GM18507 (cell line): ENCODE results near the gene SMCO1.
A peak's percentile ranks its signal among the peaks of the same experiment; 100 is the strongest.
"Not testable (repeated sequence)": the region's sequence is repeated elsewhere in the genome, so short reads cannot be mapped to it uniquely, and the experiment has no call there.

Experiments
- DNase-seq: peaks from one replicate; pipeline ENCODE4 v3.0.0; 2011; ENCODE audit warnings: low read depth; ENCODE audit not compliant: insufficient read length; ENCODE audit errors: extremely low spot score
- FAIRE-seq: peaks from 2 replicates; lab custom pipeline; 2011; peaks lifted over from hg19 to GRCh38; lab: Jason Lieb, UNC

Gene SMCO1, protein sequence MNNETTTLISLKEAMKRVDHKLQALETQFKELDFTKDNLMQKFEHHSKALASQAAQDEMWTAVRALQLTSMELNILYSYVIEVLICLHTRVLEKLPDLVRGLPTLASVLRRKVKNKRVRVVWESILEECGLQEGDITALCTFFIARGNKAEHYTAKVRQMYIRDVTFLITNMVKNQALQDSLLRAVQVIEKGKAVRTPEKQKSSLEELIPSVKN

DNA sequence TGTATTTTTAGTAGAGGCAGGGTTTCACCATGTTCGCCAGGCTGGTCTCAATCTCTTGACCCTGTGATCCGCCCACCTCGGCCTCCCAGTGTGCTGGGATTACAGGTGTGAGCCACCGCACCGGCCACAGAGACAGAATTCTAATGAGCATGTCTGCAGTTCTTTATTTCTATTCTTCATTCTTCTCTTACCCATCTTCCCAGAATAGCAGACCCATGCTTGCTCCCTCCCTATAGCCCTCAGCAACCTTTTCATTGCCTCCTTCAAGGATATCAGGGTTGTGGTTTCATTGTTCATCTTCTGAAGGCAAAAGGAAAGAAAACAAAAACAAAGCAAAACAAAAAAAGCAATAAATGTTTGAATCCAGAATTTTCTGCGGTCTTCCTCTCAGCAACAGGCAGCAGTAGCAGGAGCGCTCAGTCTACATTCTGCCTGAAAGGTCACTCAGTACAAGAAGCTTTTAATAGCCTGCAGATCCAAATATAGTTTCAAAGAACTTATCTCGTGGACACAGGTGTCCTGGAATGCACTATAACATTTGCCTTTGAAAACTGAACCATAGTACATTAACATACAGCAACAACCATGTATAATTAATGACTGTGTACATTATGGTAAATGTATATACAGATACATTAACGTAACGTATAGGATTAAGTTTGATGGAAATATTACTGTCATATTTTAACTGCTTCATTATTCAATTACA is at the start of gene SMCO1:
SMCO1 (minus strand) TSS at position 434 of the 709 bp plus-strand sequence; CDS start at position 297, 137 bp downstream.
- DNase-seq = no peak
- no peak for FAIRE-seq

DNA sequence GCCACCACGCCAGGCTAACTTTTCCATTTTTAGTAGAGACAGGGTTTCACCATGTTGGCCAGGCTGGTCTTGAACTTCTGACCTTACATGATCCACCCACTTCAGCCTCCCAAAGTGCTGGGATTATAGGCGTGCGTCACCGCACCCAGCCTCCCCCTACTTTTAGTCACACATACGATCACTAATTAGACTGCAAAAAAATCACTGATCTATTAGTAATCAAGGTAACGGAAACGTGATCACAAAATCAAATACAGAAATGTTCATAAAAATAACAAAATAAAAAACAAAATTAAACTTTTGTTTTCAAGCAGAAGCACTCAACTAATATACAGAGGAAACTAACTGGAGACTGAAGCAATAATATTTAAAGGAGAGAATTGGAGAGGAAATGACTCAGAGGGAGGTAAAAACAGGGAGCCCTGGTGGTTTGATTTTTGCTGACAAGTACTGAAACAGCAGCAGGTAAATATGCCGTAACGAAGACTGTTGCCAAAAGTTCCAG is 48.6 kb upstream of the SMCO1 start:
- FAIRE-seq = no peak

DNA sequence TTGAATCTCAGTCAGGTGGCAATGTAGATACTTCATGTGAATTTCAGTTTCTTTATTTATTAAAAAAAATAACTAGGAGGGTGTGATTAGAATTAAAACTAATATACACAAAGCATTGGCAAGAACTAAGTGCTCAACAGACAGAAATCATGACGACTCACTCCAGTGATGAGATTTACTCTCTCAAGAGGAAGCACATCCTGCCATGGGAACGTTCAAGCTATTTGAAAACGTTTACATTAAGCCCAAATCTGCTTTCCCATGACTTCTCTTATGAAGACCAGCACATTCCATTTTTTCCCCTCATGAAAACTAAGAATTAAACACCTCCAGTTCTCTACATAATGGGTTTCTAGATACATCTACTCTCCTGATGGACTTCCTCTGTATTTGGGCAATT is 44.7 kb upstream of the SMCO1 start:
- FAIRE-seq (no peak), DNase-seq (no peak)

More for the DNA sequence above, 48.6 kb upstream of the SMCO1 start:
- no peak for DNase-seq

DNA sequence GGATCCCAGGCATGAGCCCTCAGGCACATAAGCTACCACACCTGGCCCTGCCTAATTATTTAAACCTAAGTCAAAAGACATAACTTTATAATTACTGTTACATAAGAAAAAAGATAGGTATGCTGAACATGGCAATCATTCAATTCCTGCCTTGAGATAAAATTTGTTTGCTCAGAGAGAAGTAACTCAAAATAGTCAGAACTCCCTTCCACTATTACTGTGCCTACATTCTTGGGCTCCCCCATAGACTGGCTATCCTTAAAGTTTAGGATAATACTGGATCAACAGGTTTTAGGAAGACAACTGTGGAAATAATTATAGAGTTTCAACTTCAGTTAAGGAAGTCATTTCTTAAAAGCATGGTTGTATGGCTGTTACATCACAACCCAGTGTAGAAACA is 43.3 kb upstream of the SMCO1 start:
- DNase-seq (no peak), FAIRE-seq (no peak)

DNA sequence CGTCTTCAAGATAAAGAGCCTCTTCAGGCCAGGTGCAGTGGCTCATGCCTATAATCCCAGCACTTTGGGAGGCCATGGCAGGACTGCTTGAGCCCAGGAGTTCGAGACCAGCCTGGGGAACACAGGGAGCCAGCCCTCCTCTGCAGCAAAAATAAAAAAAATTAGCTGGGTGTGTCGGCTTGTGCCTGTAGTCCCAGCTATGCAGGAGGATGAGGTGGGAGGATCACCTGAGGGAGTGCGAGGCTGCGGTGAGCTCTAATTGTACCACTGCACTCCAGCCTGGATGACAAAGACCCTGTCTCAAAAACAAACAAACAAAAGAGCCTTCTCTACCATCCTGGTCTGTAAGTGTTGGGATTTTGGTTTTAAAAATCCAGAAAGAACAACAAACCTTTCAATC is 42.1 kb upstream of the SMCO1 start:
- FAIRE-seq (no peak), DNase-seq (no peak)

DNA sequence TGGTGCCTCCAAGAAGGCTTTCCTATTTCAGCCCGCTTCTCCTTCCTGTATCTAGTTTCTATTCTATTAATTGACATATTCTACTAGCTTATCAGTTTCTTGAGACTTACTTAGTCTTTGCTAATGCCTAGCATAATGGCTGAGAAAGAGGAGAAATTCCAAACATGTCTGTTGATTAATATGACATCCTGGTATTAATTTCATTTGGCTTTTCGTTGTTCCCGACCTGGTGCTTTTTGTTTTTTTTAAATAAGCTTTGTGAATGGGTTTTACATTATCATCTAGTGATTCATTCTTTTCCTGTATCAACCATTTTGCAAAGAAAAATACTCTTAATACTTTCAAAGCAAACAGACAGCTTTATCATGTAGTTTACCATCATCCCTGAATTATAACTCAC is 40.1 kb upstream of the SMCO1 start:
- DNase-seq (no peak), FAIRE-seq (no peak)

DNA sequence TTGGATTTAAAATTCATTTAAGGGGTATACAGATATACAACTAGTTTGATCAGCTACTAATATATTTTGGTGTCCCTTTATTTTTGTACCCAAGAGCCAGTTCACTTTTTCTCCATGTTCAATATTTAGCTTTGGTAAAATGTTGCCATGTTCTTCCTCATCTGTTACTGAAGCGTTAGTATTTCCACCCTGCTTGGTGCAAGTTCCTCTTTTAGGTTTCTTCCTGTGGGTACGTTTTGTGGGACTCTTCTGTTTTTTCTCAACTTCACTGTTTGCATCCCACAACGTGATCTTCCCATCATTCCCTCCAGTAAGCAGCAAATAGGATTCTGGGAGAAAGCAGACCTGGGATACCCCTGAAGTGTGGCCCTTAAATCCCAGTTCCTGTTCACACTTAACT is 39.1 kb upstream of the SMCO1 start:
- DNase-seq = no peak
- FAIRE-seq = no peak

DNA sequence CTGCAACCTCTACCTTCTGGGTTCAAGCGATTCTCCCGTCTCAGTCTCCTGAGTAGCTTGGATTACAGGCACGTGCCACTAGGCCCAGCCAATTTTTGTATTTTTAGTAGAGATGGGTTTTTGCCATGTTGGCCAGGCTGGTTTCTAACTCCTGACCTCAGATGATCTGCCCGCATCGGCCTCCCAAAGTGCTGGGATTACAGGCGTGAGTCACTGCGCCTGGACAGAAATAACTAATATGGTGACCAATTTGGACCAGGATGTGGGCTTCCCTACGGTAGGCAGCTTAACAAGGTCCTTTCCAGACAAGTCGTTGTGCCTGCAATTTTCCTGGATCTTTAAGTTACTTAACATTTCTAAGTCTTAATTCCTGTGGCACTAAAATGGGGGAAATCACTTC is 38.4 kb upstream of the SMCO1 start:
- no peak for DNase-seq
- no peak for FAIRE-seq

DNA sequence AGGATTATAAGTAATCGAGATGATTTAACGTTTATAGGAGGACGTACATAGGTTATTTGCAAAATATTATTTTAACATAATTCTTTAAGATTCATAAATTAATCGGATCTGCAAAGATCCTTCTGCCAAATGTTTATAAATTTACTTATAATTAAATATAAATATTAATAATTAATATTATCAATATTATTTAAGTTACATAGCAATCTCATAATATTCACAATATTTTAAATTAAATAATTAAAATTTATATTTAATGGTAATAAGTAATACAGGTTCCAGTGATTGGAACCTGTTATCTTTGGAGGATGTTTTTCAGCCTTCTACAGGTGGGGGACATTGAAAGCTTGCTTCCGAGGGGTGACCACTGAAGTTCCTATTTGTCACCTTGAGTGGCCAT is 37.1 kb upstream of the SMCO1 start:
- FAIRE-seq (no peak), DNase-seq (no peak)

DNA sequence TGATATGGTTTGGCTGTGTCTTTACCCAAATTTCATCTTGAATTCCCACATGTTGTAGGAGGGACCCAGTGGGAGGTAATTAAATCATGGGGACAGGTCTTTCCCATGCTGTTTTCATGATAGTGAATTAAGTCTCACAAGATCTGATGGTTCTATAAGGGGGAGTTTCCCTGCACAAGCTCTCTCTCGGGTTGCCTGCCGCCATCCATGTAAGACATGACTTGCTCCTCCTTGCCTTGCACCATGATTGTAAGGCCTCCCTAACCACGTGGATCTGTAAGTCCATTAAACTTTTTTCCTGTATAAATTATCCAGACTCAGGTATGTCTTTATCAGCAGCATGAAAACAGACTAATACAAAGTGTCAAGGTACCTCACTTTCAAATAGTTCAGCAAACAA is 35.0 kb upstream of the SMCO1 start:
- FAIRE-seq, DNase-seq: not testable (repeated sequence)

DNA sequence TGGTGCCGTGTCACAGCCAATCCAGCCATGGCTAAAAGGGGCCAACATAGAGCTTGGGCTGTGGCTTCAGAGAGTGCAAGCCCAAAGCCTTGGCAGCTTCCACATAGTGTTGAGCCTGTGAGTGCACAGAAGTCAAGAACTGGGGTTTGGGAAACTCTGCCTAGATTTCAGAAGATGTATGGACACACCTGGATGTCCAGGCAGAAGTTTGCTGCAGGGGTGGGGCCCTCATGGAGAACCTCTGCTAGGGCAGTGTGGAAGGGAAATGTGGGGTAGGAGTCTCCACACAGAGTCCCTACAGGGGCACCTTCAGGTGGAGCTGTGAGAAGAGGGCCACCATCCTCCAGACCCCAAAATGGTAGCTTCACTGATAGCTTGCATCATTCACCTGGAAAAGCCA is 34.2 kb upstream of the SMCO1 start:
- FAIRE-seq, DNase-seq: not testable (repeated sequence)

DNA sequence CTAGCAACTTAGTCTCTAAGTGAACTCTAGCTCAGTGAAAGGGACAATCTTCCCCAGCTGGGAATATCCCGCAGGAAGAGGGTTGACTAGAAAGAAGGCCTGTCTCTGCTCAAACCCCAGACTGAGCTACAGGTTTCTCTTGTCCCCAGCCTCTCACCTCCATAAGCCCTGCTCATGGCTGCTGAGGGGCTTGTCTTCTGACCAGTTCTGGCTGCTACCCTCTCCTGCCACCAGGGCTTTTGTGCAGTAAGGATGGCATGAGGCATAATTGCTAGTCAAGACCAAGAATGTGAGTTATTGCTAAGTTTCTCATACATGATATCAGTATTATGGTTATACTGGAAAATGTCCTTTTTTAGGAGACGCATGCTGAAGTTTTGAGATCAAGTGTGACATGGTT is 31.9 kb upstream of the SMCO1 start:
- DNase-seq = no peak
- FAIRE-seq = no peak

DNA sequence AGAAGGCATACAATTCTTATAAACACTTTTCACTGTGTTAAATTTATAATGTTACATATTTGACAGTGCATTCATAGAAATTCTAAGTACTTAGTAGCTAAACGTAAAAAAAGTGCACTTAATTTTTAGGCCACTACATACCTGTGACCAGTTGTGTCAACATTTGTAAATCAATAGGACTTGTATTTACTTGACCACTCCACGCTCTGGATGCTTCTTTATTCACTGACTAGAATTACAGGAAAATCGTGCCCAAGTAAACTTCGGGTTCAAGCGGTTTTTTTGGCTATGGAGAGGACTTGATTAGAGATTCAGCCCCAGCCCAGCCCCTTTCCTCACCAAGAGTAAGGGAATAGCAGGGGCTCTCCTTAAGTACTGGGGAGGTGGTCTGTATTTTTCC is 31.4 kb upstream of the SMCO1 start:
- FAIRE-seq (no peak), DNase-seq (no peak)

DNA sequence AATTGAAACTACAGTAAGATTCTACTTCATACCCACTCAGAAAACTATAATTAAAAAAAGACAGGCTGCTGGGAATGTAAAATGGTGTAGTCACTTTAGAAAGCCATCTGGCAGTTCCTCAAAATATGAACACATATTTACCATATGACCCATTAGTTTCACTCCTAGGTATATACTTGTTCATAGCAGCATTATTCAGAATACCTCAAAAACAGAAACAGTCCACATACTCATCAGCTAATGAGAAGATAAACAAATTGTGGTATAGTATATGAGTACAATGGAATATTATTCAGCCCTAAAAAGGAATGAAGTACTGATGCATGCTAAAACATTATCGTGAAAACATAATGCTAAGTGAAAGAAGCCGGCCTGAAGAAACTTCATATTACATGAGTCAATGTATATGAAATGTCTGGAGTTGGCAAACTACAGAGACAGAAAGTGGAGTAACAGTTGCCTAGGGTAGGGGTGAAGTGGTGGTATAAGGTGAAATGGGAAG is 29.4 kb upstream of the SMCO1 start:
- DNase-seq = no peak
- no peak for FAIRE-seq

DNA sequence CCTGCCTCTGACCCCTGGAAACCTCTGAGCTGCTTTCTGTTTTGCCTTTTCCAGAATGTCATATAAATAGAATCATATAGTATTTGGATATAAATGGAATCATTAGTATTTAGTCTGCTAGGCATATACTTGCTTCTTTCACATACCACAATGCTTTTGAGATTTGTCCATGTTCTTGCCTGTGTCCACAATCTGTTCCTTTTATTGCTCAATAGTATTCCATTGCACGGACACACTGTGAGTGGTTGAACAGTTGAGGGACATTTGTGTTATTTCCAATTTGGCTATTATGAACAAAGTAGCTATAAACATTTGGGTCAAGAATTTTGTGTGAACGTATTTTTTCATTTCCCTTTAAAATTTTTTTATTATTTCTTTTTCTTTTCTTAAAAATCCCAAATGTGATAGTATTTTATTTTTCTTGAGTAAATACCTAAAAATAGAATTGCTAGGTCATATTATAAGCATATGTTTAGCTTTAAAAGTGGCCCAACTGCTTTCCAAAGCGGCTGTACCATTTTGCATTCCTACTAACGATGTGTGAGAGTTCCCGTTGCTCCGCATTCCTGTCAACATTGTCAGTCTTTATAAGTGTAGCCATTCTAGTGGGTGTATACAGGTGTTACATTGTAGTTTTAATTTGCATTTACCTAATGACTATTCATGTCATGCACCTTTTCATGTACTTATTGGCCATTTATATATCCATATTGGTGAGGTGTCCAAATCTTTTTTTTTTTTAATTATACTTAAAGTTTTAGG is 26.7 kb upstream of the SMCO1 start:
- no peak for FAIRE-seq
- DNase-seq = no peak

DNA sequence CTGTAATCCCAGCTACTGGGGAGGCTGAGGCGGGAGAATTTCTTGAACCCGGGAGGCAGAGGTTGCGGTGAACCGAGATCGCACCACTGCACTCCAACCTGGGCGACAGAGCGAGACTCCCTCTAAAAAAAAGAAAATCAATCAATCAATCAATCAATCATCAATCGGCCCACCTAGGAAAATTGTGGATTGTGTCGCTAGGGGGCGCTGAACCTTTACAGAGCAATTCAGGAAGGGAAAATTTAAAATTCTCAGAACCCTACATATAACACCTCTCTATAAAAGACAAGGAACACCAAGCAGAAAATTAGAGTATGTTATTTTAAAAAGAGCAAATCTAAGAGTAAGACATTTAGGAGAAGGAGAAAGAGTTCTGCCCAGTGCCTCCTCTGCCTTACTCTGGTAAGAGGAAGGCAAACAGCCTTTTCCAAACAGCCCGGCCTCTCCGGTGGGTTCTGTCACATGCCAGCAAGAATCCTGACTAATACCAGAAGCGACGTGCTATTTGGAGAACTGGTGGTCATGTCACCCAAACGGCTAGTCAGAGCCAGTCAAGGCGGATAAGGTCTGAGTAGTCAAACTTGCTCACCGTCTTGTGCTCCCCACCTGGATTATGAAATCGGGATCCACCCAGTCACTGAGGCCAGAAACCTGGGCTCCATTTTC is 22.3 kb upstream of the SMCO1 start:
- FAIRE-seq (no peak), DNase-seq (peak; percentile 15)

DNA sequence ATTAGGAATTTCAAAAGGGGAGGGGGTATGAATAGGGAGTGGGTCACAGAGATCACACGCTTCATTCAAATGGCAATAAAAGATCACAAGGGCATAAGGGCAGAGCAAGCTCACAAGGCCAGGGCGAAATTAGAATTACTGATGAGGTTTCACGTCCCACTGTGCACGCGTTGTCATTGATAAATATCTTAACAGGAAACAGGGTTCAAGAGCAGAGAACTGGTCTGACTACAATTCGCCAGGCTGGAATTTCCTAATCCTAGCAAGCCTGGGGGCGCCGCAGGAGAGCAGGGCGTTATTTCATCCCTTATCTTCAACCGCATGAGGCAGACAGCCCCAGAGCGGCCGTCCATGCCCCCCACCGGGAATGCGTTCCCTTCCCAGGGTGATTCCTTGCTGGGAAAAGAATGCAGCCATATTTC is 18.1 kb upstream of the SMCO1 start:
- no peak for DNase-seq
- FAIRE-seq = no peak

DNA sequence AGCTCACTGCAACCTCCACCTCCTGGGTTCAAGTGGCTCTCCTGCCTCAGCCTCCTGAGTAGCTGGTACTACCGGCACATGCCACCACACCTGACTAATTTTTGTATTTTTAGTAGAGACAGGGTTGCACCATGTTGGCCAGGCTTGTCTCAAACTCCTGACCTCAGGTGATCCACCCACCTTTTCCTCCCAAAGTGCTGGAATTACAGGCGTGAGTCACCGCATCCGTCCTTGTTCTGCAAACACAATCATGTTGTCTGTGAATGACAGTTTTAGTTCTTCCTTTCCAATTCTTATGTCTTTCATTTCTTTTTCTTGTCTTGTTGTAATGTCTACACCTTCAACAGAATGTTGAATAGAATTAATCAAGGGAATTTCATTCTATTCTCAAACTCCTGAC is 16.3 kb upstream of the SMCO1 start:
- DNase-seq = no peak
- FAIRE-seq = no peak

DNA sequence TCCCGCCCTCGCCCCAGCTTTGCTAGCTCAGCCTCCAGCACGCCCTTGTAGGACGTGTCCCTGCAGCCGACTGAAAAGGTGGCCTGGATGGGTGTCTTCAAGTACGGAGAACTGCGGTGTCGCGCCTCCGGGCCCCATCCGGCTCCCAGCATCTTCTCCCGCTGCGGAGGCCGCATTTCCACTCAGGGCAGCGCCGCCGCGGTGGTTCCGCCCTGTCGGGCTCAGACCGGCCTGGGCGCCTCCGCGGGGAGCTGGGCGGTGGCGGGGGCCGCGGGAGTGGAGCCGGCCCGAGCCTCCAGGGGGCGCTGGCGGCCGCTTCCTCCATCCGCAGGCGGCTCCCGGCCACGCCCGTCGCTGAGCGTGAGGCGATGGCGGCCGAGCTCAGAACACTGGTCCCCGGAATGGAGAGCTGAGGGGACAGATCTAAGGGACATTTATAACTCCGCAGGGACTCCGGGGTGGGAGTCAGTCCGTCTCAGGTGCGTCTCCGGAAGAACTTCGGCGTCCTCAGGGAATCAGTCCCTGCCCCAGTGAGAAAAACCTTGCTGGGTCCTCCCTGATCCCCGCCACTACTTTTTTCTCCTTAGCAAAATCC is 13.6 kb upstream of the SMCO1 start:
- FAIRE-seq (peak; percentile 79), DNase-seq (peak; percentile 81)
